CD4-positive, alpha-beta T cell treated with Interleukin-6 at 100 ng/mL for 8 hours (primary cell): ENCODE measurements around the gene SMOC1.

ENCODE experiments used
- DNase-seq: peaks from one replicate; pipeline ENCODE4 v3.0.0-alpha.2; 2020; ENCODE audit warnings: mixed read lengths, low spot score

The SMOC1 gene

GRCh38 chr14:70011098-70011497 is 131.9 kb downstream of the SMOC1 start:
- no peak for DNase-seq

GRCh38 chr14:70011708-70012107 is 132.5 kb downstream of the SMOC1 start:
- no peak for DNase-seq

- DNase-seq: no peak
Observed at GRCh38 chr14:70013271-70013873, 134.2 kb downstream of the SMOC1 start.

- no peak for DNase-seq
Observed at GRCh38 chr14:70014406-70015095, 135.3 kb downstream of the SMOC1 start.

- DNase-seq: no peak
Observed at GRCh38 chr14:70018230-70018629, 139.0 kb downstream of the SMOC1 start.

- DNase-seq: no peak
Observed at GRCh38 chr14:70018713-70019211, 139.5 kb downstream of the SMOC1 start.

GRCh38 chr14:70019695-70020094 is 140.5 kb downstream of the SMOC1 start:
- no peak for DNase-seq

- DNase-seq: no peak
Observed at GRCh38 chr14:70020352-70021170, 141.3 kb downstream of the SMOC1 start.

- DNase-seq: no peak
Observed at GRCh38 chr14:70021548-70022220, 142.5 kb downstream of the SMOC1 start.

GRCh38 chr14:70022771-70023445 is 143.7 kb downstream of the SMOC1 start:
- DNase-seq: no peak

GRCh38 chr14:70023871-70024270 is 144.7 kb downstream of the SMOC1 start:
- DNase-seq: no peak

- peak; percentile 25 for DNase-seq
Observed at GRCh38 chr14:70027785-70028428, 148.7 kb downstream of the SMOC1 start.

- no peak for DNase-seq
Observed at GRCh38 chr14:70029296-70030132, 150.3 kb downstream of the SMOC1 start.

GRCh38 chr14:70032016-70032415 is 152.8 kb downstream of the SMOC1 start:
- DNase-seq: no peak

- DNase-seq: no peak
Observed at GRCh38 chr14:70032447-70032846, 153.2 kb downstream of the SMOC1 start.

GRCh38 chr14:70033116-70033515 is 153.9 kb downstream of the SMOC1 start:
- no peak for DNase-seq

GRCh38 chr14:70033561-70033960 is 154.3 kb downstream of the SMOC1 start:
- no peak for DNase-seq

- DNase-seq: no peak
Observed at GRCh38 chr14:70034257-70034656, 155.0 kb downstream of the SMOC1 start.

- DNase-seq: no peak
Observed at GRCh38 chr14:70036665-70037064, 157.4 kb downstream of the SMOC1 start.

- no peak for DNase-seq
Observed at GRCh38 chr14:70043001-70043400, 163.8 kb downstream of the SMOC1 start.
